GM21717 (cell line): ENCODE measurements around the gene TEX35.

Experiments
- ATAC-seq: cut with Tn5 transposase; IDR thresholded peaks from one replicate; pipeline ENCODE4 v1.9.1; 2021; ENCODE audit warnings: mild to moderate bottlenecking, moderate library complexity; ENCODE audit not compliant: unreplicated experiment

TEX35 gene

DNA sequence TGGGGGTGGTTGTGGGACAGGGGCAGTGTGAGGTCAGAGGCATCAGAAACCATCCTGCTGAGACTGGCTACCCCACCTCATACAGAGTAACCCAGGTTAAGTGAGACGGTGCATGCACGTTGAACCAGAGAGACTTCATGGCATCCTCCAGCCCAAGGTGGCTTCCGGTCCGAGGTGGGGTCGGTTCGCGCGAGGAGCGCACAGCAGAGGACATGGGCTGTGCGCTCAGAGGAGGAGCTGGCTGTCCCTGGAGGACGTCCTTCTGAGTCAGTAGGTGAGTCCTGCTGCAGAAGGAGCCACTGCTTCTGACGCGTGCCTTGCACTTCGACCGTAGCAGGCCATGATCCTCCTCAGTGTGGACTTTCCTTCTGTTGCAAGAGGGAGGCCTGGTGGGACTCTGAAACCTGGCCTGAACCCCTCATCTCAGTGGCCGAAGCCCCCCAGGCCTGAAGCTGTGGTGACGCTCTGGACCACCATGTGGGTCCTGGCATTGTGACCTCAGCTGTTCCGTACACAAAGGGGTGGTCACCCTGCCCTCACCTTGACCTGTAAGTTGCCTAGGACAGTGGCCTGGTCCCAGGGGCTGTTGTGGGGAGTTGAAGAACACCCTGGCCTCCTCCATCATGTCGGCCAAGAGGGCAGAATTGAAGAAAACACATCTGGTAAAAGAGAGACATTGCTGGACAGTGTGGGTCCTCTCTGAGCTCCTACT is at the start of gene TEX35:
Gene TEX35, plus strand, starts transcription at position 544 of the 712 bp plus-strand sequence. Its CDS starts 80 bp downstream, at position 624.
- ATAC-seq = no peak

- ATAC-seq = no peak
Observed at GRCh38 chr1:178464141-178464540, 48.8 kb upstream of the TEX35 start.

DNA sequence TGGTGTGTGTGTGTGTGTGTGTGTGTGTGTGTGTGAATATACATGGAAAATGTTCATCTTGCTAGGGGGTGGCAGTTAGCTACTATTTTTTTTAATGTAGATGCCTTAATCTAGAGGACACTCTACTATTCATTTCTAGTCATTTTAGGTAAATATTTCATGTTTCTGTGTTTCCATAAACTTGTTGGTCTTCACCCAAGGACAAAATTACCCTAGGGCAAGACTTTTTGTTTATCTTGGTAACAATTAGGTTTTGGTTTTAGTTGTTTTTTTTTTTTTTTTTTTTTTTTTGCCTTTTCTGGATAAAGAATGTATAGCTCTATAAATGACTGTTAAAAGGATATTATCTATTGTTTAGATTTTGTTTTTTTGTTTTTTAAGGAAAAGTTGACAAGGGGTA is 48.3 kb upstream of the TEX35 start:
- ATAC-seq = no peak

DNA sequence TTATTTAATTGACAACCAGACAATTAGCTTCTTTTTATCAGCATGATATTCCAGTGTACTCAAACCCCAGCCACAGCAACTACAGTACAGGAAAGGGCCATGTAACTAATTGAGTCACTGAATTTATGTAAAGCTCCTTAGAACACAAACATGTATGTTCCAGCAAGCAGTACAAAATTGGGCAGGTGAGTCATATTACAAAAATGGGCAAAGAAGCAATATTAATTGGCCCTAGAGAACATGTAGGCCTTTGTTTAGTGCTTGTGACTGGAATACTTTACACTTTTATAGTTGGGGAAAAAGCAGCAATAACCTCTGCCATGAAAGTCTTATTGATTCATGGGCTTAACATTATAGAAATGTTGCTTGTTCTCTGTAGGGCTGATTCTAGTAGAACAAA is 47.9 kb upstream of the TEX35 start:
- ATAC-seq = no peak

DNA sequence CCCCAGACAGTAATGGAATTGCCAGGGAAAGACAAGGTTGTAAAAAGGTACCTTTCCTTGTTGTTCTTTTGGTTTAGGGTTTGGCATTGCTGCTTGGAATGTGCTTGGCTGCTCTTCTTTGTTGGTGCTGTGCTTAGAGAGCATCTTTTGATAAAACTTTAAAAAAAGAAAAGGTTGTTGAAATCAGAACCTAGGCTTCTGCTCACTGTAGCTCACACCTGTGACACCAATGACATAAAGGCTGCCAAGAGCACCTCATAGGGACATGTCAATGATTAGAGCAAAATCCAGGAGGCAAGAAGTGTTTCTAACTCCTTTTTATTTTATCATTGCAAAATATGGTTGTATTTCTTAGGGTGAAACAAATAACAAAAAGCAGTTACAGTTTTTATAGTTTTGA is 45.1 kb upstream of the TEX35 start:
- ATAC-seq = no peak

DNA sequence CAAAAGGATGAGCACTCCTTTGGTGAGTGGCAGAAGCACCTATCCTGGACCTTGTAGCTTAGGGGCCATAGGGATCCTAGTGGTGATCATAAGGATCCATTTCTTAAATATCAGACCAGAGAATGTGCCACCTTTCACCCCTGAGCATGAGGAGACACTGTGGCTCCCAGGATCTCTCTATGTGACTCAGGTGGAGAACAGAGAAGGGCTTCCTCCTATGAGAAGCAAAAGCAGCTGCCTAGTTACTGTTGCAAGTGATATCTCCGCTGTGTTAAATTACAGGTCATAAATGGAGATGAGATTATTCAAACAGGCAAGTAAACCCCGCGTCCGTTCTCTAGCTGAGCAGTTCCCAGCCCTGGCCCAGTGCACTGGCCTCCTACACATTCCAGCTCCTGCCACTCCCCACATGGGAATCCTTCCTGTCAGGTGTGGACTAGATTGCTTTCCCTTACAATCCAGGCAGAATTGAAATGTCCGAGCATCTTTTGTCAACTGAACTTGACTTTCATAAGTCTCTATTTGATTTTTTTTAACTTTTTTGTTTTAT is 42.4 kb upstream of the TEX35 start:
- no peak for ATAC-seq

- no peak for ATAC-seq
Observed at GRCh38 chr1:178472531-178472930, 40.4 kb upstream of the TEX35 start.

DNA sequence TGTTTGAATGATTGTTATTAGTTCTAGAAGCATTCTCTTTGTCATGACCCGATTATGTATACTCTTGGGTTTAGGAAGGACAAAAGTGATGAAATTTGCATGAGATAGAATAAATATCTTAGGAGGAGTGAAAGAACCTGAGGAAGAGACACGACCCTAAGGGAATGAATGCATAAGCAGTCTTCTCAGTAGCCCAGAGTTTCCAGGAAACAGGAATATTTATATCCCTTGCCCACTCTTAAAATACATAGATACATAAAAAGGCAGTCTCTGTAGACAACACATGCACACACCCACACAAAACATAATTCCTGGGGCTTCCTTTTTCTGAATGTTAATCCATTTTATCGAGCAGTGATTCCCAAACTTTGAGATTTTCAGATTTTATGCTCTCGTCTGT is 35.5 kb upstream of the TEX35 start:
- no peak for ATAC-seq

DNA sequence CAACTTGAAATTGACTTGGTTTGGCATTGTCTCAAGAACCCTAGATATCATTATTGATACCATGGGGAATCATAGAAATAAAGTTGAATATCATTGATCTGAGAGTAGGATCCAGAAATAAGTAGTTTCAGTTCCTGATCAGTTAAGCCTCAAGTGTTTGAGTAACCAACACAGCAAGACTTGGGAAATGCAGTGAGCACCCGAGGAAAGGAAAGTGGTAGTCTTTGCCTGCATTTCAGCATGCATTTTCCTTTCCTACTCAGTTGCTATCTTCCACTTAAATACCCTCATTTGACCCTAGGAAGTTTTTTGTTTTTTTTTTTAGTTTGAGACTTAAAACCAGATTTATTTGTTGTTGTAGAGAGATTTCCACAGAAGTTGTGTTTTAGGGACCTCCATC is 35.1 kb upstream of the TEX35 start:
- no peak for ATAC-seq

GRCh38 chr1:178483251-178483957 is 29.5 kb upstream of the TEX35 start:
- no peak for ATAC-seq

GRCh38 chr1:178484698-178485225 is 28.1 kb upstream of the TEX35 start:
- no peak for ATAC-seq

DNA sequence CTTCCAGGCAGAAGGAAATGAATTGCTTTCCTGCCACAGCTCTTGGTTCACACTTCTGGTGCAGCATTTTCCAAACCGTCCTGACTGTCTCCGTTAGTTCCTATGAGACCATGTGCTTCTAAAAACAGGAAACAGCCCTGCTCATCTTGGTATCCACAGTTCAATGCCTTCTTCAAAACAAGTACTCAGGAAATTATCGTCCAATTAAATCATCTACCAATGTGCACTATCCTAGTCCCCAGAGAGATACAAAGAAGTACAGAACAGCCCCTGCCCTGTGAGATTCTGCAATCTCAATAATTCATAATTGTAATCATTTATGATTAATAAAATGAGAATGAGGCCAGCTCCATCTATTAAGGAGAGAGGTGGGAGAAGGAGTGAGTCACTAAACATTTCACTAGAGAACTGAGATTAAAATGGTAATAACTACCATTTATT is 27.3 kb upstream of the TEX35 start:
- ATAC-seq = no peak

DNA sequence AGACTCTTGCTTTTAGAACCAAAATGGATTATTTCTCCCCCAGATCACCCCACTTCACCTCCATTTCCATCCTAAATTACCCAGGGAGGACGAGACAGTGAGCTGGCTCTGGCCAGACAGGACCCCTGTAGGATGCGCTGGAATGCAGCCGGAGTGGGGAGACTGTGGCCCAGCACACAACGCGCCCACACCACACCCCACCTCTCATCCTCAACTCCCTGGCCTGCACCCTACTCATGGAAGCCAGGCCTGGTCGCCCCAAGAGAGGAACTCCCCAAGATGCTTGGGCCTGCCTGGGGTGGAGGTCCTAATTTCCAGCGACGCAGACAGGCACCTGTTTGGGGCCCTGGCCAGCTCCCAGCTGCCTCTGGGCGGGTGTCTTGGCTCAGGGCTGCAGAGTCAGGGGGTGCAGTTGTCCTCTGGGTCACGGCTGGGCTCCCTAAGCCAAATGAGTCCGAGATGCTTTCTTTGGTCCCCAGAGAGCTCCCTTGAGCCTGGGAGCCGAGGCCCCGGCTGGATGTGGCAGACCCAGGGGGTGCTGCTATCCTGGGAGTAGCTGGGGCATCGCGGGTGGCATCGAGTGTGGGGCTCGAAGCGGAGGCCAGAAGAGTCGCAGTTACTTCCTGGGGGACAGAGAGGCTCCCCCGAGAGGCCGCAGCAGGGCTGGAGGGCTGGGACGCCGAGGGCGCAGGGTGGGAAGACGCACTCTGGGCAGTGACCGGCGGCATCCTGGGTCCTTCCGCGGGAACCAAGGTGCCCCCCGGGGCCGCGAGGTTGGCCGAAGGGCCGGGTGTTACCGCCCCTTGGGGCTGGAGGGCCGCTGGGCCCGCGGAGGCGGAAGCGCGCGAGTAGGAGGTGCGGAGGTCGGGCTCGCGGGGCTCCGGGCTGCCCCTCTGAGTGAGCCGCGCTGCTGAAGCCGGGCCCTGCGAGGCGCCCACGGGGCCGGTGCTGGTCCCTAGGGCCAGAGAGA is 26.5 kb upstream of the TEX35 start:
- ATAC-seq = no peak

- no peak for ATAC-seq
Observed at GRCh38 chr1:178487070-178487615, 25.8 kb upstream of the TEX35 start.

DNA sequence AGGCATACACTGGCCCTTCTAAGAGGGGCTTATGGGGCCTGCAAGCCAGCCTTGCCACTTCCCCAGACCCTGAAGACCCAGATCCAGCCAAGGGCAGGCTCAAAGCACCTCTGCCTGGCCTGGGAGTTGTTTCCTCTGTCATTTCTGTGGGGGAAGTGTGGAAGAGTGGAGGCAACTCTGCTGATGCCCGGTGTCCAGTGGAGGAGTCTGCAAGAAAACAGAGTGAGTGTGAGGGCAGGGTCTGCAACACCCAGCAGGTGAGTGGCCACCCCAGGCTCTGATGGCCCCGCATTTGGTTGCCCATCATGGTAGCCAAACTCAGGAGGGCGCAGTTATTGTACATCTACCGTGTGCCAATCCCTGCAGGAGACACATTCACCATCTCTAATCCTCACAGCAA is 24.5 kb upstream of the TEX35 start:
- ATAC-seq = no peak

DNA sequence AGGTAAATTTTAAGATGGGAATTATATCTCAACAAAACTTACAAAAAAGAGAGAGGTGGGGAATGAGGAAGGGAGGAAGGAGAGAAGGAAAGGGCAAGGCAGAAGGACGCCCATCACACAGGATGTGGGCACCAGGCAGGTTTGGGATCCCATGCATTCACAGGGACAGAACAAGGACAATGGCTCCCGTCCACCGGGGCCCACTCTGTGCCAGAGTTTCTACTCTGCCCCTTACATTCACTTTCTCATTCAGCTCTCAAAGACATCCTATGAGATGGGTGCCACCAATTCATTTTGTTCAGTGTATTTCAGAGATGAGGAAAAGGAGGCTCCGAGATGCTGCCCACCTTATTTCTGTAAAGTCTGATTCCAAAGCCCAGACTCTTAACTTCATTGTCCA is 23.5 kb upstream of the TEX35 start:
- ATAC-seq = no peak

GRCh38 chr1:178490136-178490535 is 22.8 kb upstream of the TEX35 start:
- ATAC-seq = no peak

- ATAC-seq = no peak
Observed at GRCh38 chr1:178490967-178491366, 21.9 kb upstream of the TEX35 start.

- no peak for ATAC-seq
Observed at GRCh38 chr1:178491721-178492120, 21.2 kb upstream of the TEX35 start.

DNA sequence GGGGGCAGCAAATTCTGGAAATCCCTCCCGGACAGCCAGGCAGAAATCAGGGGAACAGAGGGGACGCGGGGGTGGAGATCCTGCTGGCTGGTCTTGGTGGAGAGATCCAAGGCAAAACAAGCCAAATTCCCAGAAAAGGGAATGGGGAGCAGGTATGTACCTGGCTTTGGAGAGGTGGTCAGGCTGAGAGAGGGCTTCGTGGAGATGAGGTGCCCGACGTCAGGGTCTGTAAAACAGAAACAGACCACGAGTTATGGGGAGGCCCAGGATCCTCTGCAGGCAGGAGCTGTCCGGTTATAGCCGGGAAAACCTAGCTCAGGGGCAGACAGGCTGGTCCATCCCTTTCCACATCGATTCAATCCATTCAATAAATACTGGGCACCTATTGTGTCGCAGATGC is 20.6 kb upstream of the TEX35 start:
- no peak for ATAC-seq
